ENCODE data around the gene SLC5A8.

SLC5A8 gene
- total RNA-seq, result 0 reads per million in 2 donors

GRCh38 chr12:101209319-101210302, at the start of gene SLC5A8:
SLC5A8 (minus strand) TSS chr12:101210238; CDS start chr12:101209848, 390 bp downstream.
- DNase-seq, result no peak

GRCh38 chr12:101257357-101257756, 47.3 kb upstream of the SLC5A8 start:
- DNase-seq, result no peak

GRCh38 chr12:101256266-101256665, 46.2 kb upstream of the SLC5A8 start:
- no peak for DNase-seq

- DNase-seq, result no peak
These were observed 33.6 kb upstream of the SLC5A8 start for GRCh38 chr12:101243616-101244015.

GRCh38 chr12:101243074-101243473, 33.0 kb upstream of the SLC5A8 start:
- DNase-seq, result no peak

GRCh38 chr12:101238800-101239329, 28.8 kb upstream of the SLC5A8 start:
- DNase-seq, result no peak

GRCh38 chr12:101238306-101238705, 28.3 kb upstream of the SLC5A8 start:
- no peak for DNase-seq

- no peak for DNase-seq
These were observed 25.6 kb upstream of the SLC5A8 start for GRCh38 chr12:101235686-101236085.

- DNase-seq, result no peak
These were observed 21.6 kb upstream of the SLC5A8 start for GRCh38 chr12:101231636-101232035.

- DNase-seq, result no peak
These were observed 20.5 kb upstream of the SLC5A8 start for GRCh38 chr12:101230547-101230946.

GRCh38 chr12:101229841-101230241, 19.8 kb upstream of the SLC5A8 start:
- DNase-seq, result no peak

- no peak for DNase-seq
These were observed 11.3 kb upstream of the SLC5A8 start for GRCh38 chr12:101221301-101221700.

- no peak for DNase-seq
These were observed 6.8 kb upstream of the SLC5A8 start for GRCh38 chr12:101216810-101217209.

- DNase-seq, result no peak
These were observed 2.8 kb downstream of the SLC5A8 start for GRCh38 chr12:101207086-101207780.

- DNase-seq, result no peak
These were observed 5.3 kb downstream of the SLC5A8 start for GRCh38 chr12:101204602-101205304.

- no peak for DNase-seq
These were observed 9.2 kb downstream of the SLC5A8 start for GRCh38 chr12:101200824-101201223.

- no peak for DNase-seq
These were observed 9.9 kb downstream of the SLC5A8 start for GRCh38 chr12:101200145-101200544.

GRCh38 chr12:101186291-101186690, 23.7 kb downstream of the SLC5A8 start:
- DNase-seq, result no peak

- DNase-seq, result no peak
These were observed 28.3 kb downstream of the SLC5A8 start for GRCh38 chr12:101181776-101182175.

GRCh38 chr12:101174541-101174940, 35.5 kb downstream of the SLC5A8 start:
- DNase-seq, result no peak

- DNase-seq, result no peak
These were observed 36.8 kb downstream of the SLC5A8 start for GRCh38 chr12:101173197-101173749.

- no peak for DNase-seq
These were observed 37.7 kb downstream of the SLC5A8 start for GRCh38 chr12:101172316-101172715.

- DNase-seq, result no peak
These were observed 42.0 kb downstream of the SLC5A8 start for GRCh38 chr12:101168001-101168400.

Measured in activated gamma-delta T cell (primary cell).